ENCODE results near the gene ZFP92.
"Not testable (repeated sequence)": the region's sequence is repeated elsewhere in the genome, so short reads cannot be mapped to it uniquely, and the experiment has no call there.

ZFP92 gene

GRCh38 chrX:153387987-153388721 is 23.1 kb upstream of the ZFP92 start:
- no peak for DNase-seq

DNA sequence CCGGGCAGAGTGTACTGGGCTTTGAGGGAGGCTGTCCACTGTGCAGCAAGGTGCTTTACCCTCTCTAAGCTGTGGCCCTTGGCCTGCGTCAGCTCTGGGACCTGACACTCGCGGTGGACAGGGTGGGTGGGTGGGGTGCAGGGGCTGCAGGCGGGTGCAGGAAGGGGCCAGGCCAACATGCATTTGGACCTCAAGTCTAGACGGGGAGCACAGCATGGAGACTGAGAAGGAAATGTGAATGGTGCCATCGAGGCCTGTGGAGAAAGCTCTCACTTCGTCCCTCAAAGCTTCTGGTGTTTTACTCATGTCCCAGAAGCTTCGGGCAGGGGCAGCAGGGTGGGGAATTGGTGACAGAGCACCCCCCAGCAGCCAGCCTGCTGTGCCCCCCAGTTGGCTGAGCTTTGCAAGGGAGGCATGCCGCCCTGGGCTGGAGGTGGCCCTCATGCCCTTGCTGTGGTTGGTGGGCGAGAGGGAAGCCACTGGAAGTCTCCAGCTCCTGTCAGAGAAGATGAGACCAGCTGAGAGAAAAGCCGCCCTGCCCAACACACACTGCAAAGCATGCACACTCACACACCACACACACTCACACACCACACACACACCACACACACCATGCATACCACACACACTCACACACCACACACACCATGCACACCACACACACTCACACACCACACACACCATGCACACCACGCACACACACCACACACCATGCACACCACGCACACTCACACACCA is 22.4 kb upstream of the ZFP92 start:
- DNase-seq = no peak

DNA sequence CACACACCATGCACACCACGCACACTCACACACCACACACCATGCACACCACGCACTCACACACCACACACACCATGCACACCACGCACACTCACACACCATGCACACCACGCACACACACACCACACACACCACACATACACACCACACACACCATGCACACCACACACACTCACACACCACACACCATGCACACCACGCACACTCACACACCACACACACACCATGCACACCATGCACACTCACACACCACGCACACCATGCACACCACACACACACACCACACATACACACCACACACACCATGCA is 21.9 kb upstream of the ZFP92 start:
- DNase-seq = not testable (repeated sequence)

DNA sequence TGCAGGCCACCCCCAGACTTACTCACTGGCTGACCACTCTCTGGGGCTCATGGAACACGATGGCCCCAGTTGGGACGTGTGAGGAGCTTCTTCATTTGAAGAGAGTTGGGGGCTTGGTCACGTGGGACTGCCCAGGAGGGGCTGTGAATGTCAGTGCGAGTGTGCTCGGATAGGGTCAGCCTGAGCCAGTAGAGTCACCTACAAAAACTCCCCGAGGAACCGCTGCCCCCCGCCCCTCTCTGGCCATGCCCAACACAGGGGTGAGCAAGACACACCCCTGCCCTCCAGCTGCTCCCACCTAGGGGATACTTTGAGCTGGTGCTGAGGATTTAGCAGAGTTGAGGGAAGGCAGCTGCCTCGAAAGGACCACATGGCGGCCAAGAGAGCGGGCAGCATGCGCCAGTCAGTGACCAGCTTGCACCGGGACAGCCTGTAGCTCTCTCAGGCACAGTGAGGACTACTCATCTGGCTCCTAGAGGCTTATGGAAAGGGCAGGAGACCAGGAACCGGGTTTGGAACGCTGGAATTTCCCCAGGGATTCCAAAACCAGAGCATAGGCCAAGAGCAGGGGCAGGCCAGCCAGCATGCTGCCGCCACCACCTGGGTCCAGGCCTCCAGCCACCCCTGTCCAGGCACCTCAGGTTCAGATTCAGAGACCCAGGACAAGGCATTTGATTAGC is 18.5 kb upstream of the ZFP92 start:
- no peak for DNase-seq

DNA sequence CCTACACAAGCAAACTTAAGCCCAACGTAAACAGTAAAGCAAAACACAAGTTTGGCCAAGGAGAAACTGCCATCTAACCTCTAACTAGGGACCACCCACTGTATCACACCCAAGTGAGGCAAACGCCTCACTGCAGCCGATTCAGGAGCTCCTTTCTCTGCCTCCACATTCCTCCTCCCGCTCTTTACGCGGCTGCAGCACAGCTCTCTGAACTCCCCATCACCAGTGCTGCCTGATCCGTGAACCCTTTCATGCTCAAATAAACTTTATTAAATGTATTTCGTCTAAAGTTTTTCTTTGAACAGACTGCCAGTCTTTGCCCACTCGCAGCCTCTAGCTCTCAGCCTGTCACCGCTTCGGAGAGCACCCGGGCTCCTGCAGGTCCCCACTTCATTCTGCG is 16.7 kb upstream of the ZFP92 start:
- DNase-seq = no peak

GRCh38 chrX:153395613-153396319 is 15.5 kb upstream of the ZFP92 start:
- DNase-seq = no peak

- no peak for DNase-seq
Observed at GRCh38 chrX:153396320-153397195, 14.7 kb upstream of the ZFP92 start.

- DNase-seq = no peak
Observed at GRCh38 chrX:153397256-153397960, 13.9 kb upstream of the ZFP92 start.

DNA sequence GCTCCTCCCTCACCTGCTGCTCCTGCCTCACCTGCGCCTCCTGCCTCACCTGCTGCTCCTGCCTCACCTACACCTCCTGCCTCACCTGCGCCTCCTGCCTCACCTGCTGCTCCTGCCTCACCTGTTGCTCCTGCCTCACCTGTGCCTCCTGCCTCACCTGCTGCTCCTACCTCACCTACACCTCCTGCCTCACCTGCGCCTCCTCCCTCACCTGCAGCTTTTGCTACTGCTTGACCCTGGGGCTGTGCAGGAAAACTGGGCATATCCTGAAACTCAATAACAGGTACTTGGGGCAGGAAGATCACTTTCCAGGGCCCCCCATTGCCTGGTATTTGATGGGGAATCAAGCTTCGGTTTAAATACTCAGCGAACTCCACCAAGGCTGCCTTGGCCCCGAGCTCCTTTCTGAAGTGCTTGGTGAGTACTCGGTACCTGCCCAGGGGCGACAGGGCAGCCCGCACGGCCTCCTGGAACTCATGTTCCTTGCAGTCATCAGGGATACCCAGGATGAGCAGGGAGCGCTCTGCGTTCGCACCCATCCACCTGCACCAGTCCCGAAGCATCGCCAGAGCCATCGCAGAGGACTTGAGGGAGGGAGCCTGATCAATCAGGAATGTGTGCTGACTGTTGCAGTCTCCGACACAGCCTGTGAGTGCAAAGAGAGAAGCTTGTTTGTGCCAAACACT is 12.9 kb upstream of the ZFP92 start:
- DNase-seq = no peak

DNA sequence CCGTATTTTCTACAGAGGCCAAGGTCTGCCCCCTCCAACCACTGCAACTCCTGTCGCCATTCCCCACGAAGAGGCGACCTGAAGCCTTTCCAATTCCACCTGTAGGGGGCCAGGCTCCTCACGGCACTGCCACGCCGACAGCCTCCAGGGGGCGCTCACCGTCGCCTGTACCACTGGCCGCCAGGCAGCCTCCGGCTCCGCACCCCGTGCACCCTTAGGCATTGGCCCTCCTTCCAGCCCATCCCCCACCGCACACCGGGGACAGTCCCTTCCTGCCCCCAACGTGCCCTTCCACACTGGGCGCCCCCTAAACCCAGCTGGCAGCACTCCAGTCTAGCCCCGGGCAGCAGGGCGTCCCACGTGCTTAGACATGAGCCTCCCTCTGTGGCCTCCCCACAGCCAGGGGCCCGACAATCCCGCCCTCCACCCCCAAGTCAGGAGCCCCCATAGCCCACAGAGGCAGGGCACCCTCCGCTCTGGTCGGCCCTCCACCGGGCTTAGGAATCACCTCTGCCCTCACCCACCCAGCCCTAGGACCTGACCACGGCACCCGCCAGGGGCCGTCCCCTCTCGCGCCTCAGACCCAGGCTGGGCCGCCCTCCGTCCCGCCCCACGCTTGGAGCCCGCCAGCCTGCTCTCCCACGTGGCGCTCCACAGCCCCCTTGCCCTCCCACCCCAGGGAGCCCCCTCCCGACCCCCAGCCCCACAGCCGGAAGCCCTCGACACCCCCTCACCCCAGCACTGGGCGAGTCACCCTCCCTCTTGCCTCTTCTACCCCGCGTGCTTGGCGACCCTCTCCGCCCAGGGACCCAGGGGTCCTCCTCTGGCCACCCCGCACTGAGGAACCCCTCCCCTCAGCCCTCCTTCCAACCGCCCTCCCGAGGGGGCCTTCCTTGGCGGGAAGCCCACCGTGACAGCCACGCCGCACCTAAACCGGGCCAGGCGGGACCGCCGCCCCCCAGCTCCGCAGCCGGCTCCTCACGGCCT is 10.8 kb upstream of the ZFP92 start:
- peak; percentile 46 for DNase-seq

- DNase-seq = no peak
Observed at GRCh38 chrX:153401133-153401764, 10.0 kb upstream of the ZFP92 start, which contains the start of gene PNMA6E. Gene PNMA6E, minus strand, starts transcription at chrX:153401350. Its CDS starts 2,501 bp downstream, at chrX:153398849.

DNA sequence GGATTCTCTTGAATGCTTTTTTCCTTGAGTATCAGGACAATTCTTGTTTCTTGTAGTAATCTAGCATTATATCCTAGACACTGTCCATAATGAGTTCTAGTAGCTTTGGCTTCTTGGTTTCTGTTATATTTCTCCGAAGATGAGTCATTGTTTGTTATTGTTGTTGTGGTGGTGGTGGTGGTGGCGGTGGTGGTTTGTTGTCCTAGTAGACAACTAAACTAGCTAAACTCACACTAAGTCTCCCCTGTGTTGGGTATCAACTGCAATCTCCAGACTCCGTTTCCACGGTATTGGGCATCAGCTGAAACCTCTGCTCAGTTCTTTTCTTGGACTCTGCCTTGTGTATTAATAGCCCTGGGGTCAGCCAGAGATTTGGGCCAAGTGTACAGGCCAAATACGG is 6.9 kb upstream of the ZFP92 start:
- not testable (repeated sequence) for DNase-seq

DNA sequence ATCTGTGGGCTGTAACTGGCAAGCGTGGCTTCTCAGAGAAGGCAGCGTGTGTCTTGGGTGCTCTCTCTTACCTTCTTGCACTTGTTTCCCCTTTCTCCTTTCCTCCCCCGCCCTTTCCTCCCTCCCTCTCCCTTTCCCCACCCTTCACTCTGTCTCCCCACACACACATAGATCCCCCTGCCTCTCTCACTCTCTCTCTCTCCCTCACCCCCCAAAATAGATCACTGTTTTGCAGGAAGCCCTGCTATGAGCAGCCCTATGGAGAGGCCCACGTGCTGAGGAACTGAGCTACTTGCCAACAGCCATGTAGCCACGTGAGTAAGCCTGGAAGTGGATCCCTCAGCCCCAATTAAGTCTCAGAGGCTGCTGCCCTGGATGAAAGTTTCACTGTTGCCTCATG is 5.8 kb upstream of the ZFP92 start:
- DNase-seq = no peak

GRCh38 chrX:153406011-153406410 is 5.3 kb upstream of the ZFP92 start:
- no peak for DNase-seq

- no peak for DNase-seq
Observed at GRCh38 chrX:153406903-153407302, 4.4 kb upstream of the ZFP92 start.

GRCh38 chrX:153407736-153408135 is 3.5 kb upstream of the ZFP92 start:
- no peak for DNase-seq

GRCh38 chrX:153408221-153408721 is 3.0 kb upstream of the ZFP92 start:
- no peak for DNase-seq

GRCh38 chrX:153408871-153409351 is 2.4 kb upstream of the ZFP92 start:
- no peak for DNase-seq
